Small intestine (tissue), 7 donors: ENCODE data around the gene MERTK. TPM values are rescaled to one million over a fixed set of nuclear protein-coding genes. Genes with fewer than 3 reads are reported as not detected.

Source experiments
- DNase-seq, 2 donors: peaks; one replicate each; pipeline versions ENCODE4 v3.0.0 to v3.0.0-alpha.2; 2013
- FAIRE-seq: peaks from 2 replicates; lab custom pipeline; 2012; peaks lifted over from hg19 to GRCh38; lab: Jason Lieb, UNC
- H3K27ac ChIP-seq, 3 donors: one replicate each; pipeline ENCODE4 v1.5.1; 2013; ENCODE audit warnings: low read length in 2 of 3, mild to moderate bottlenecking in 2 of 3, control low read depth in 1 of 3, inconsistent platforms in 1 of 3, low read depth in 1 of 3, moderate library complexity in 1 of 3
- H3K27me3 ChIP-seq, 3 donors: one replicate each; pipeline ENCODE4 v1.6.1; 2013; ENCODE audit warnings: low read length in 3 of 3, inconsistent platforms in 1 of 3; ENCODE audit not compliant: control insufficient read depth in 3 of 3, insufficient read depth in 3 of 3
- H3K36me3 ChIP-seq, 3 donors: one replicate each; pipeline ENCODE4 v1.6.1; 2013; ENCODE audit warnings: low read length in 3 of 3, inconsistent platforms in 1 of 3, low read depth in 1 of 3, mild to moderate bottlenecking in 1 of 3, moderate library complexity in 1 of 3; ENCODE audit not compliant: control insufficient read depth in 3 of 3, insufficient read depth in 2 of 3
- H3K4me1 ChIP-seq, 3 donors: one replicate each; pipeline ENCODE4 v1.6.1; 2013; ENCODE audit warnings: low read length in 2 of 3, inconsistent platforms in 1 of 3, low read depth in 1 of 3, mild to moderate bottlenecking in 1 of 3, moderate library complexity in 1 of 3; ENCODE audit not compliant: control insufficient read depth in 3 of 3, insufficient read depth in 2 of 3
- H3K4me3 ChIP-seq, 3 donors: one replicate each; pipeline ENCODE4 v1.5.1; 2013; ENCODE audit warnings: low read length in 3 of 3, control low read depth in 1 of 3, inconsistent platforms in 1 of 3, low read depth in 1 of 3, mild to moderate bottlenecking in 1 of 3, moderate library complexity in 1 of 3
- H3K9me3 ChIP-seq, 2 donors: one replicate each; pipeline ENCODE4 v1.6.1; 2013; ENCODE audit warnings: low read depth in 1 of 2, low read length in 1 of 2; ENCODE audit not compliant: control insufficient read depth in 2 of 2, insufficient read depth in 1 of 2
- WGBS, 3 donors: extraction: QIAGEN DNeasy Blood & Tissue Kit; methylation state at CpG; one replicate each; pipeline ENCODE4 v1.1.7; 2013; 5-methylcytosine and 5-hydroxymethylcytosine counted together
- polyA plus RNA-seq, 4 donors: library from polyadenylated mRNA; stranded (reverse) in 3 of 4; unstranded in 1 of 4; fragments of 200-250 nt in 3 of 4; fragments of 120-200 nt in 1 of 4; gene quantifications; one replicate each; pipeline versions ENCODE4 v1.2.1 to v1.2.3, GENCODE V29; 2013
- donor health status: healthy with polysubstance abuse.
- donor health status: control.
- donor health status: control.
- donor health status: Bipolar disorder and iron deficiency.
- donor health status: healthy.

The MERTK gene
- polyA plus RNA-seq, 4 donors: 4.1 to 9.8 (median 7.1) TPM

DNA sequence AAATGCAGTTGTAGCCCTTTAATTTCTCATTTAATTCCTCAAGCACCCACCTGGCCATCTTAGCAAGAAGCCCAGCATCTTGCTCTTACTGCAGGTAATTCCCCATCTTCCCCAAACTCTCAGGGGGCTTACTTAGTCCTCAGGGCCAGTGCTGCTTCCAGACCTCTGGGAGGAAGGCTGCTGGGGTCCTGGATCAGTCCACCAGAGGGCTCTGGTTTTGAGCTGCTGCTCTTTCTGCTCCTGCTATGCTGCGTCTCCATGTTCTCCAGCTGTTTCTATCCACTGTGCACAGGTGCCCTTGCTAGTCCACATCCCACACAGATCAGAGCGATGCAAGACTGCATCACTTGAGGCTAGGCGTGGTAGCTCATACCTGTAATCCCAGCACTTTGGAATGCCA, 122.2 kb downstream of the MERTK start:
- Histone ChIP-seq H3K4me1 (peaks cover 0 to 32% (median 0%) of the 10 kb centered on the region in 3 donors), H3K36me3 (peaks cover 0 to 21% (median 2%) of the 10 kb centered on the region in 3 donors), H3K4me3 (no peak overlapping the region), H3K27me3 (no peaks in the 10 kb centered on the region), H3K27ac (peak overlapping the region in 1 of 3 donors; percentile 76), H3K9me3 (no peaks in the 10 kb centered on the region)
- FAIRE-seq: no peak
- 92 to 95% (median 92%) methylated on average over 3 of the region's 3 CpGs for WGBS, 3 donors
- peak in 1 of 2 donors; percentile 12 for DNase-seq

GRCh38 chr2:112021290-112021689, 122.9 kb downstream of the MERTK start:
- H3K27ac ChIP-seq: peak overlapping the region in 1 of 3 donors; percentile 76
- 66 to 88% (median 85%) methylated on average over 10 of the region's 10 CpGs for WGBS, 3 donors
- DNase-seq: peak; percentile 59 to 74
- H3K9me3 ChIP-seq: no peaks in the 10 kb centered on the region
- no peaks in the 10 kb centered on the region for H3K27me3 ChIP-seq
- no peak for FAIRE-seq
- H3K4me3 ChIP-seq: no peak overlapping the region
- H3K4me1 ChIP-seq: peaks cover 0 to 32% (median 0%) of the 10 kb centered on the region in 3 donors
- peaks cover 0 to 21% (median 2%) of the 10 kb centered on the region in 3 donors for H3K36me3 ChIP-seq

- DNase-seq: peak; percentile 45 to 66
- Histone ChIP-seq H3K27me3 (no peaks in the 10 kb centered on the region), H3K9me3 (no peaks in the 10 kb centered on the region), H3K4me3 (no peak overlapping the region), H3K36me3 (peaks cover 0 to 21% (median 2%) of the 10 kb centered on the region in 3 donors), H3K4me1 (peaks cover 0 to 32% (median 0%) of the 10 kb centered on the region in 3 donors), H3K27ac (peak overlapping the region in 1 of 3 donors; percentile 76)
- 64 to 83% (median 81%) methylated on average over 8 of the region's 8 CpGs for WGBS, 3 donors
- FAIRE-seq: no peak
These were observed 123.4 kb downstream of the MERTK start for GRCh38 chr2:112021781-112022231.

DNA sequence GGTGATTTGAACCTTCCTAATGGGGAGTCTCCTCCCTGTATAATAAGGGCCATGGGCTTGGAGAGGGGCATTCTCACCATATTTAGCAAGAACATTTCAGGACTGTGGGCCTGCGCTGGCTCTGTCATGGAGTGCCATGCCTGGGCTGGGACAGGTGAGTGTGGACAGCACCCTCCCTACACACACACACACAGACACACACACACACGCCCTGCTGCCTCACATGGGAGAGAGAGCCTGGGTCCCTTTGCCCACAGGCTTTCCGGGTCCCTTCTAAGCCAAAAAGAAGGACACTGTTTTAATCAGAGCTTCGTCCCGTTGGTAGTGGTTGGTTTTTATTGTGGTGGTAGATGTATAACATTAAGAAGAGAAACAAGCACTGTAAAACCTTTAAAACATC, 125.3 kb downstream of the MERTK start:
- Histone ChIP-seq H3K9me3 (no peaks in the 10 kb centered on the region), H3K36me3 (peaks cover 0 to 24% (median 2%) of the 10 kb centered on the region in 3 donors)

GRCh38 chr2:112024231-112024630, 125.8 kb downstream of the MERTK start:
- H3K9me3 ChIP-seq: no peaks in the 10 kb centered on the region
- FAIRE-seq (no peak), DNase-seq (no peak)
- 77 to 87% (median 83%) methylated on average over 9 of the region's 9 CpGs for WGBS, 3 donors
- H3K27ac ChIP-seq: no peak overlapping the region
- peaks cover 0 to 24% (median 2%) of the 10 kb centered on the region in 3 donors for H3K36me3 ChIP-seq
- H3K4me1 ChIP-seq: peaks cover 0 to 30% (median 3%) of the 10 kb centered on the region in 3 donors
- no peaks in the 10 kb centered on the region for H3K27me3 ChIP-seq
- no peak overlapping the region for H3K4me3 ChIP-seq

More for the DNA sequence above, 125.3 kb downstream of the MERTK start:
- no peak overlapping the region for H3K4me3 ChIP-seq
- H3K4me1 ChIP-seq: peaks cover 0 to 32% (median 3%) of the 10 kb centered on the region in 3 donors
- no peak for DNase-seq
- H3K27ac ChIP-seq: no peak overlapping the region
- 89 to 92% (median 91%) methylated on average over 5 of the region's 5 CpGs for WGBS, 3 donors
- no peak for FAIRE-seq
- H3K27me3 ChIP-seq: no peaks in the 10 kb centered on the region

GRCh38 chr2:112024896-112025491, 126.6 kb downstream of the MERTK start:
- no peak for FAIRE-seq
- WGBS, 3 donors: 86 to 91% (median 91%) methylated on average over 12 of the region's 12 CpGs
- Histone ChIP-seq H3K4me1 (peaks cover 0 to 24% (median 3%) of the 10 kb centered on the region in 3 donors), H3K9me3 (peaks cover 0 to 4% of the 10 kb centered on the region in 2 donors), H3K27ac (no peak overlapping the region), H3K4me3 (no peak overlapping the region), H3K27me3 (no peaks in the 10 kb centered on the region), H3K36me3 (peaks cover 0 to 24% (median 2%) of the 10 kb centered on the region in 3 donors)
- no peak for DNase-seq

DNA sequence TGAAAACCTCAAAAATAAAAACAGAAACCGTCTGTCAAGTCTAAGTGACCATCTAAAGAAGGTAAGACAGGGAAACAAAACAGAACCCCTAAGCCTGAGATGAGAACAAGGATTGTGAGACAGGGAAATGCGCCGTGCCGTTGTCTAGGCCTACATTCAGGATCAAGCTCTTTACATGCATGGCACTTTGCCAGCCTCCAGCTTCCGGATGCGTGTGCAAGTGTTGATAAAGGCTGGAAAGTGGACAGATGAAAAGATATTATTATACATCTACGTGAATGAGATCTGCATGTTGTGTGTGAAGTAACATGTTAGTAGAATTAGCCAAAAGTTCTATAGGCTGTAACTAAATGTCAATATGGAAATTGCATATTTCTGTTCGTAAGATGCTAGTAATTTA, 128.1 kb downstream of the MERTK start:
- Histone ChIP-seq H3K27me3 (no peaks in the 10 kb centered on the region), H3K4me3 (no peak overlapping the region), H3K27ac (no peak overlapping the region), H3K36me3 (peaks cover 0 to 24% (median 2%) of the 10 kb centered on the region in 3 donors), H3K9me3 (peaks cover 0 to 5% of the 10 kb centered on the region in 2 donors), H3K4me1 (peaks cover 2 to 11% (median 5%) of the 10 kb centered on the region in 3 donors)
- 61 to 78% (median 62%) methylated on average over 8 of the region's 8 CpGs for WGBS, 3 donors
- DNase-seq (peak in 1 of 2 donors; percentile 30), FAIRE-seq (no peak)

DNA sequence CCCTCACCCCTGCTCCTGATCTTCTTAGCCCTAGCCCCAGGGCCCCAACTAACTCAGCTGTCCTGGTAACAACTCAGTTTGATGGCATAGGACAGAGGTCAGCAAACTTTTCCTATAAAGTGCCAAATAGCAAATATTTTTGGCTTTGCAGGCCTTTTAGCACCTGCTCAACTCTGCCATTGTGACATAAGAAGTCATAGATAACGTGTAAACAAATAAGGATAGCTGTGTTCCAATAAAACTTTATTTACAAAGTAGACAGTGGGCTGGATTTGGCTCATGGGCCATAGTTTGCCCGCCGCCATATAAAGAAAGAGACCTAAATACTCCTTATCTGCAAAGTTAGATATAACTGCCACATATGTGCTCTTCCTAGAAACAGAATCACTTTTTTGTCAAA, 129.4 kb downstream of the MERTK start:
- Histone ChIP-seq H3K36me3 (peaks cover 0 to 17% (median 0%) of the 10 kb centered on the region in 3 donors), H3K4me1 (peaks cover 4 to 10% (median 6%) of the 10 kb centered on the region in 3 donors), H3K27me3 (no peaks in the 10 kb centered on the region), H3K4me3 (no peak overlapping the region), H3K9me3 (peaks cover 0 to 5% of the 10 kb centered on the region in 2 donors), H3K27ac (no peak overlapping the region)
- WGBS, 3 donors: 89 to 95% (median 94%) methylated on average over 3 of the region's 3 CpGs
- no peak for FAIRE-seq
- no peak for DNase-seq
